ENCODE data around the gene PPM1L. TPM values are rescaled to one million over a fixed set of nuclear protein-coding genes. Genes with fewer than 3 reads are reported as not detected.

The PPM1L gene
- total RNA-seq, 1 donor from 2014 or later: 14.2 TPM

DNA sequence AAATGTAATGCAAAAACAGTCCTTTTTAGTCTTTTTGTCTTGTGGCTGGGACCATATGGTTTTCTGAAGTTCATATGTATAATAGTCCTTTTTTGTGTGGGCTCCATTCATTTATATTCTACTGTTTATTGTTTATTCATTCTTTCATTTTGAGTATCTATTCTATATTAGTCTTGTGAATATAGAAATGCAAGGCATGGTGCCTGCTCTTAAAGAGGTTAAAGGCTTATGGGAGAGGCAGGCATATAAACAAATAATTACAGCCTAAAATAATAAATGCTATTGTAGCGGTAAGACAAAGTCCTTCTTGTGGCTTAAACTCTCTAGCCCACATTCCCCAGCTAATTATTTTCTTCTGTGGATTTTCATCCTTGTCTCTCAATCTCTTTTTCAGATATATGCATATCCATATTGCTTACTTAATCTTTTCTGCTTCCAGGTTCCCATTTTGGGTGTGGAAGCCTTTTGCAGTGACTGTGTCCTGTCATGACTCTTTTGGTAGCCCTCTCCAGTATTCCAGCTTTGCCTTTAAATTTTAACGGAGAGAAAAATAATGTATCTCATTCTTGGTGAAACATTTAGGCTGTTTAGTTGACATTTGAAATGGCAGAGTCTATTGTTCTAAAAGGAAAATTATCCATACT, 101.6 kb downstream of the PPM1L start:
- no peak for TF ChIP-seq POLR2AphosphoS5 (IDR thresholded peaks at IDR 0.05; ENCODE audit: insufficient read depth in 1 of 2, low read depth in 1 of 2)
- no peak for TF ChIP-seq POLR2A (IDR thresholded peaks at IDR 0.05)
- TF ChIP-seq, protein P1, sequence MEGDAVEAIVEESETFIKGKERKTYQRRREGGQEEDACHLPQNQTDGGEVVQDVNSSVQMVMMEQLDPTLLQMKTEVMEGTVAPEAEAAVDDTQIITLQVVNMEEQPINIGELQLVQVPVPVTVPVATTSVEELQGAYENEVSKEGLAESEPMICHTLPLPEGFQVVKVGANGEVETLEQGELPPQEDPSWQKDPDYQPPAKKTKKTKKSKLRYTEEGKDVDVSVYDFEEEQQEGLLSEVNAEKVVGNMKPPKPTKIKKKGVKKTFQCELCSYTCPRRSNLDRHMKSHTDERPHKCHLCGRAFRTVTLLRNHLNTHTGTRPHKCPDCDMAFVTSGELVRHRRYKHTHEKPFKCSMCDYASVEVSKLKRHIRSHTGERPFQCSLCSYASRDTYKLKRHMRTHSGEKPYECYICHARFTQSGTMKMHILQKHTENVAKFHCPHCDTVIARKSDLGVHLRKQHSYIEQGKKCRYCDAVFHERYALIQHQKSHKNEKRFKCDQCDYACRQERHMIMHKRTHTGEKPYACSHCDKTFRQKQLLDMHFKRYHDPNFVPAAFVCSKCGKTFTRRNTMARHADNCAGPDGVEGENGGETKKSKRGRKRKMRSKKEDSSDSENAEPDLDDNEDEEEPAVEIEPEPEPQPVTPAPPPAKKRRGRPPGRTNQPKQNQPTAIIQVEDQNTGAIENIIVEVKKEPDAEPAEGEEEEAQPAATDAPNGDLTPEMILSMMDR (IDR thresholded peaks at IDR 0.05): no peak
- no peak overlapping the region for H3K27ac ChIP-seq
- no peak overlapping the region for H3K4me3 ChIP-seq
- H3K9me3 ChIP-seq: no peaks in the 10 kb centered on the region
- no peak for DNase-seq (ENCODE audit: extremely low spot score in 2 of 2)
- H3K36me3 ChIP-seq: no peaks in the 10 kb centered on the region
- intact Hi-C loops (cut with DNase I): no loop called here
- no peaks in the 10 kb centered on the region for H3K27me3 ChIP-seq
- no peaks in the 10 kb centered on the region for H3K4me1 ChIP-seq

DNA sequence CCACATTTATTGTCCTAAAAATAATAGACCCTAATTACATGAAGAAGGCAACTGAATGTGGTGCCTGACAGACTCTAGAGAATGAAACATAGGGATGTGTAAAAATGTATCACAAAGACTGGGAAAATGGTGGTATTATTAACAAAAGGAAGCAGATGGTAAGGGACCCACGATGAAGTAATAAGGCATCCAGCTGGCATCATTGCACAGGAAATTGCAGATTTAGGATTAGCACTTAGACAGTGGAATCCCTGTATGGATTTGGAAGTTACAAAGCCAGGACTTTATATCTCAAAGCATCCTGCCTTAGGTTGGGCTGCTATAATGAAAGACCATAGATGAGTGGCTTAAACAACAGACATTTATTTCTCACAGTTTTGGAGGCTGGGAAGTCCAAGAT, 104.3 kb downstream of the PPM1L start:
- Histone ChIP-seq H3K27ac (no peak overlapping the region), H3K4me1 (no peaks in the 10 kb centered on the region), H3K36me3 (no peaks in the 10 kb centered on the region), H3K4me3 (no peak overlapping the region), H3K9me3 (no peaks in the 10 kb centered on the region), H3K27me3 (no peaks in the 10 kb centered on the region)
- DNase-seq (ENCODE audit: extremely low spot score in 2 of 2): no peak
- intact Hi-C loops (cut with DNase I): no loop called here
- TF ChIP-seq, protein P1 (IDR thresholded peaks at IDR 0.05): no peak
- TF ChIP-seq POLR2A (IDR thresholded peaks at IDR 0.05): no peak
- TF ChIP-seq POLR2AphosphoS5 (IDR thresholded peaks at IDR 0.05; ENCODE audit: insufficient read depth in 1 of 2, low read depth in 1 of 2): no peak

- intact Hi-C loops (cut with DNase I): no loop called here
- H3K4me3 ChIP-seq: no peak overlapping the region
- H3K4me1 ChIP-seq: no peaks in the 10 kb centered on the region
- no peak for DNase-seq (ENCODE audit: extremely low spot score in 2 of 2)
- TF ChIP-seq POLR2A (IDR thresholded peaks at IDR 0.05): no peak
- TF ChIP-seq, protein P1 (IDR thresholded peaks at IDR 0.05): no peak
- H3K27ac ChIP-seq: no peak overlapping the region
- H3K36me3 ChIP-seq: no peaks in the 10 kb centered on the region
- H3K27me3 ChIP-seq: no peaks in the 10 kb centered on the region
- H3K9me3 ChIP-seq: no peaks in the 10 kb centered on the region
These were observed 113.8 kb downstream of the PPM1L start for GRCh38 chr3:160869825-160870224.

DNA sequence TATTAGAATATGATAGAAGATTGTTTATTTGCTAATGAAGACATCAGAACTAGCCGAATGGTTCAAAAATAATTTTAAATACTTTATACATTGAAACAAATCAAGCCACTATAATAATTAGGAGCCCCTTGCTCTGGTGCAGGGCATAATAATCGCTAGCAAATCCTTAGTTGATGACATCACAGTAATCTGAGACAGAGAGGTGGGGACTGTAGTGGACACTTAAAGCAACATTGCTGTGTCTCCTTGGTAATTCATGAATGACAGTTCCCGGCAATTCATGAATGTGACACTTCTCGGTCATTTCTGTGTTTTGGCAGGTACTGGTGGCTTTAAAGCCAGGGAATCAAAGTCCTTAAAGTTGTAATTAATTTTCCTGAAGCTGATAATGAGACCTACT, 114.3 kb downstream of the PPM1L start:
- DNase-seq (ENCODE audit: extremely low spot score in 2 of 2): no peak

DNA sequence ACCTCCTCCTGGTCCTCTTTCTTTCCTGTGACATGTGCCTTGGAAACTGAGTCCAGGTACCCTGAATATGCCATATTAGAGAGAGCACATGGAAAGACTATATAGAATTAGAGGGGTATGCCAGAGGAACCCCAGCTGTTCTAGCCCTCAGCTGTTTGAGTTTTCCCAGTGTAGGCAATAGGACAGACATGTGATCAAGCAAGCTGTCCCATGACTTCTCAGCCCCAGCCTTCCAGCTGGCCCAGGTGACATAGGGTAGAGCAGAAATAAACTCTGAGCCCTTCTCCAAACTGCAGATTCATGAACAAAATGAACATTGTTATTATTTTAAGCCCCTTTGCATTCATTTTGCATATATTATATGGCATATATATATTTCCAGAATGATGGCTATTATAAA, 118.7 kb downstream of the PPM1L start:
- TF ChIP-seq, protein P1 (IDR thresholded peaks at IDR 0.05): no peak
- TF ChIP-seq POLR2A (IDR thresholded peaks at IDR 0.05) (no peak), POLR2AphosphoS5 (IDR thresholded peaks at IDR 0.05; ENCODE audit: insufficient read depth in 1 of 2, low read depth in 1 of 2) (no peak)
- H3K27me3 ChIP-seq: no peaks in the 10 kb centered on the region
- H3K27ac ChIP-seq: no peak overlapping the region
- H3K9me3 ChIP-seq: no peaks in the 10 kb centered on the region
- H3K4me1 ChIP-seq: no peaks in the 10 kb centered on the region
- no peaks in the 10 kb centered on the region for H3K36me3 ChIP-seq
- no peak for DNase-seq (ENCODE audit: extremely low spot score in 2 of 2)
- intact Hi-C loops (cut with DNase I): no loop called here
- H3K4me3 ChIP-seq: no peak overlapping the region

More for the DNA sequence above, 114.3 kb downstream of the PPM1L start:
- Histone ChIP-seq H3K27ac (no peak overlapping the region), H3K36me3 (no peaks in the 10 kb centered on the region), H3K27me3 (no peaks in the 10 kb centered on the region), H3K9me3 (no peaks in the 10 kb centered on the region), H3K4me1 (no peaks in the 10 kb centered on the region), H3K4me3 (no peak overlapping the region)
- TF ChIP-seq POLR2A (IDR thresholded peaks at IDR 0.05) (no peak), POLR2AphosphoS5 (IDR thresholded peaks at IDR 0.05; ENCODE audit: insufficient read depth in 1 of 2, low read depth in 1 of 2) (no peak)
- TF ChIP-seq, protein P1 (IDR thresholded peaks at IDR 0.05): no peak
- intact Hi-C loops (cut with DNase I): no loop called here

Measured in vagina (tissue), 2 donors.